WTC11 (cell line): ENCODE data around the gene WDR72. TPM values are rescaled to one million over a fixed set of nuclear protein-coding genes. Genes with fewer than 3 reads are reported as not detected.

Source experiments
- ATAC-seq: fragments of 200-7000 bp; cut with Tn5 transposase; 2 replicates; pipeline ENCODE4 v1.10.0; 2021; ENCODE audit warnings: mild to moderate bottlenecking, moderate library complexity
- CTCF ChIA-PET: fragments of 300-600 bp; sonication (Branson Sonifier 250); formaldehyde crosslinking; loops from one replicate; lab custom pipeline; 2021; ENCODE audit warnings: antibody characterized with exemption; lab: Charles Lee
- POLR2A ChIA-PET: fragments of 350-600 bp; sonication (Branson Sonifier 250); formaldehyde crosslinking; loops from one replicate; lab custom pipeline; 2021; ENCODE audit warnings: antibody characterized with exemption; lab: Charles Lee
- DNase-seq: peaks from one replicate; pipeline ENCODE4 v3.0.0; 2021; ENCODE audit warnings: low spot score
- H3K27ac Mint-ChIP-seq: 2 replicates; pipeline ENCODE4 v1.8.0; 2021; ENCODE audit warnings: mixed read lengths
- H3K27me3 Mint-ChIP-seq: 2 replicates; pipeline ENCODE4 v1.8.0; 2021; ENCODE audit warnings: low read depth, mild to moderate bottlenecking, moderate library complexity, mixed read lengths
- H3K36me3 Mint-ChIP-seq: 2 replicates; pipeline ENCODE4 v1.8.0; 2021; ENCODE audit warnings: mixed read lengths
- H3K4me1 Mint-ChIP-seq: 2 replicates; pipeline ENCODE4 v1.8.0; 2022; ENCODE audit warnings: mixed read lengths
- H3K4me3 Mint-ChIP-seq: 2 replicates; pipeline ENCODE4 v1.8.0; 2021; ENCODE audit warnings: mild to moderate bottlenecking, moderate library complexity, mixed read lengths
- H3K9me3 Mint-ChIP-seq: 2 replicates; pipeline ENCODE4 v1.8.0; 2021; ENCODE audit warnings: mixed read lengths
- CBFB ChIP-seq: sonication (generic); formaldehyde crosslinking; IDR thresholded peaks from 2 replicates; pipeline ENCODE4 v1.8.1; 2022; ENCODE audit warnings: mild to moderate bottlenecking, low read depth, missing genetic modification reagents
- CREB1 ChIP-seq: sonication (generic); formaldehyde crosslinking; IDR thresholded peaks from 2 replicates; pipeline ENCODE4 v1.8.0; 2023; ENCODE audit warnings: mild to moderate bottlenecking, missing genetic modification reagents
- ESRRA ChIP-seq: sonication (generic); formaldehyde crosslinking; IDR thresholded peaks from 2 replicates; pipeline ENCODE4 v1.8.1; 2022; ENCODE audit warnings: mild to moderate bottlenecking, missing genetic modification reagents, borderline replicate concordance
- GABPB1 ChIP-seq: sonication (generic); formaldehyde crosslinking; IDR thresholded peaks from 2 replicates; pipeline ENCODE4 v1.8.1; 2023; ENCODE audit warnings: mild to moderate bottlenecking, missing genetic modification reagents
- JAZF1 ChIP-seq: fragments of 250-450 bp; sonication (Bioruptor Pico); IDR thresholded peaks from 2 replicates; pipeline ENCODE4 v1.9.0; 2021; ENCODE audit warnings: moderate library complexity, mild to moderate bottlenecking, inconsistent platforms
- KAT7 ChIP-seq: sonication (generic); formaldehyde crosslinking; IDR thresholded peaks from 2 replicates; pipeline ENCODE4 v1.8.1; 2023; ENCODE audit warnings: missing genetic modification reagents, mild to moderate bottlenecking, borderline replicate concordance
- NFE2L1 ChIP-seq: sonication (generic); formaldehyde crosslinking; IDR thresholded peaks from 2 replicates; pipeline ENCODE4 v1.8.1; 2023; ENCODE audit warnings: missing genetic modification reagents
- NR3C1 ChIP-seq: sonication (generic); formaldehyde crosslinking; conservative IDR thresholded peaks from 2 replicates; pipeline ENCODE4 v1.8.1; 2023; ENCODE audit warnings: low read depth, mild to moderate bottlenecking, missing genetic modification reagents
- OVOL2 ChIP-seq: fragments of 250-450 bp; sonication (Bioruptor Pico); IDR thresholded peaks from 2 replicates; pipeline ENCODE4 v1.9.0; 2021; ENCODE audit warnings: mild to moderate bottlenecking, borderline replicate concordance
- RORB ChIP-seq: fragments of 250-450 bp; sonication (Bioruptor Pico); IDR thresholded peaks from 2 replicates; pipeline ENCODE4 v1.9.0; 2021; ENCODE audit warnings: mild to moderate bottlenecking
- ZNF263 ChIP-seq: sonication (generic); formaldehyde crosslinking; IDR thresholded peaks from 2 replicates; pipeline ENCODE4 v1.8.1; 2022; ENCODE audit warnings: low read depth, mild to moderate bottlenecking, moderate library complexity, missing genetic modification reagents
- ZNF416 ChIP-seq: fragments of 250-450 bp; sonication (Bioruptor Pico); IDR thresholded peaks from 2 replicates; pipeline ENCODE4 v1.9.0; 2021; ENCODE audit warnings: mild to moderate bottlenecking, inconsistent platforms
- total RNA-seq: library from RNA; stranded (reverse); gene quantifications from 3 replicates; pipeline ENCODE4 v1.2.3, GENCODE V29; 2021
- TF ChIP-seq, protein P1 (sequence below): fragments of 250-450 bp; sonication (Bioruptor Pico); conservative IDR thresholded peaks from 2 replicates; pipeline ENCODE4 v1.9.0; 2021; ENCODE audit warnings: mild to moderate bottlenecking
- TF ChIP-seq, protein P2 (sequence below): sonication (generic); formaldehyde crosslinking; IDR thresholded peaks from 2 replicates; pipeline ENCODE4 v1.8.0; 2022; ENCODE audit warnings: mild to moderate bottlenecking, missing genetic modification reagents
- TF ChIP-seq, protein P3 (sequence below): sonication (generic); formaldehyde crosslinking; IDR thresholded peaks from 2 replicates; pipeline ENCODE4 v1.8.0; 2023; ENCODE audit warnings: missing genetic modification reagents, mild to moderate bottlenecking, borderline replicate concordance
- TF ChIP-seq, protein P4 (sequence below): fragments of 250-450 bp; sonication (Bioruptor Pico); IDR thresholded peaks from 2 replicates; pipeline ENCODE4 v1.9.0; 2021; ENCODE audit warnings: mild to moderate bottlenecking
- TF ChIP-seq, protein P5 (sequence below): sonication (generic); formaldehyde crosslinking; IDR thresholded peaks from 2 replicates; pipeline ENCODE4 v1.8.1; 2023; ENCODE audit warnings: mild to moderate bottlenecking, moderate library complexity, missing genetic modification reagents
- TF ChIP-seq, protein P6 (sequence below): fragments of 250-450 bp; sonication (Bioruptor Pico); IDR thresholded peaks from 2 replicates; pipeline ENCODE4 v1.9.0; 2021; ENCODE audit warnings: moderate library complexity, mild to moderate bottlenecking, inconsistent platforms, borderline replicate concordance
- TF ChIP-seq, protein P7 (sequence below): sonication (generic); formaldehyde crosslinking; IDR thresholded peaks from 2 replicates; pipeline ENCODE4 v1.8.0; 2023; ENCODE audit warnings: missing genetic modification reagents

The WDR72 gene
- total RNA-seq, 1 experiment from 2014 or later, result 8.6 TPM

DNA sequence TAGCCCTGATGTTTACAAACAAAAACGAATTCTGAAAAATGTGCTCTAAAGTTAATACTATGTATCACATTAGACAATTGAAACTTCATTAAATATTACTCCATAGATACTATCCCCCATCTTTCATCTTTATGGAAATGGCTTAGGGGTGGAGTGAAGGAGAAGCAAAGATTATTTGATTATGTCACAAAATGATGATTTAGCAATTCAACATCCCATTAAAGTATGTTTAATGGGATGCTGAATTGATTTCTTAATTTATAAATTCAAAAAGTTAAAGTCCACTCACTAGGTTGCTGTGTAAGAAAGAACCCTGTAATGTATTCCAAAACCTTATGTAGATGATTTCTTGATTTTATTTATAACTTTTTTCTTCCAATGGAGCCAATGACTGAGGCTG is 201.1 kb downstream of the WDR72 start:
- ATAC-seq (no peak), DNase-seq (no peak)
- Mint-ChIP-seq H3K9me3 (no peaks in the 10 kb centered on the region), H3K4me3 (no peak overlapping the region), H3K4me1 (peaks cover 45% of the 10 kb centered on the region), H3K27ac (no peak overlapping the region), H3K27me3 (no peaks in the 10 kb centered on the region), H3K36me3 (no peaks in the 10 kb centered on the region)
- ChIA-PET CTCF (no interaction called here), POLR2A (no interaction called here)
- no peak for TF ChIP-seq ZNF263
- no peak for TF ChIP-seq ZNF416 (CRISPR knock-in tag)
- TF ChIP-seq GABPB1 (CRISPR knock-in tag), result no peak
- TF ChIP-seq, protein P1, sequence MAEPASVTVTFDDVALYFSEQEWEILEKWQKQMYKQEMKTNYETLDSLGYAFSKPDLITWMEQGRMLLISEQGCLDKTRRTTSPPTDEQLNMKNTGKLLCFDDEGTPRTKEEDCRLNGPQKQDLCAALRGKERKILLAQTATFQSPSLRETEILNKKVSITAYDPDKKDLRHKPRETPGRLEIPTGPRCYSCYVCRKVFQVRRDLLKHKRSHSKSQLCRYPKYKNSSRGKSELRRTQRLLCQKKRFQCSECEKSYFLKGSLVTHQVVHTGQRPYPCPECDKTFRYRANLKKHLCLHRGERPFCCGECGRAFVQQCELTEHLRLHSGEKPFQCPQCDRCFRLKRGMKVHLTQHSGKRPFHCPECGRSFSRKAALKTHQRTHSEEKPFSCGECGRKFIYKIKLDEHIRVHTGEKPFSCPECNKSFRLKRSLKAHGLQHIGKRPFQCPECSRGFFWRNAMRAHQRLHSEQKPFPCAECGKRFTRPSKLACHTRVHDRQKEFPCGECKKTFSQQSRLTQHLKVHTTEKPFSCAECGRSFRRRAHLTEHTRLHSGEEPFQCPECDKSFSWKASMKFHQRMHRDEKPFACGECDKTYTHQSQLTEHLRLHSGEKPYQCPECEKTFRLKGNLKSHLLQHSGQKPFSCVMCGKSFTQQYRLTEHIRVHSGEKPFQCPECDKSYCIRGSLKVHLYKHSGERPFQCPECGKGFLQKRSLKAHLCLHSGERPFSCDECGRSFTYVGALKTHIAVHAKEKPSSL (CRISPR knock-in tag), result no peak
- TF ChIP-seq, protein P2, sequence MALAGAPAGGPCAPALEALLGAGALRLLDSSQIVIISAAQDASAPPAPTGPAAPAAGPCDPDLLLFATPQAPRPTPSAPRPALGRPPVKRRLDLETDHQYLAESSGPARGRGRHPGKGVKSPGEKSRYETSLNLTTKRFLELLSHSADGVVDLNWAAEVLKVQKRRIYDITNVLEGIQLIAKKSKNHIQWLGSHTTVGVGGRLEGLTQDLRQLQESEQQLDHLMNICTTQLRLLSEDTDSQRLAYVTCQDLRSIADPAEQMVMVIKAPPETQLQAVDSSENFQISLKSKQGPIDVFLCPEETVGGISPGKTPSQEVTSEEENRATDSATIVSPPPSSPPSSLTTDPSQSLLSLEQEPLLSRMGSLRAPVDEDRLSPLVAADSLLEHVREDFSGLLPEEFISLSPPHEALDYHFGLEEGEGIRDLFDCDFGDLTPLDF, result no peak
- no peak for TF ChIP-seq ESRRA (CRISPR knock-in tag)
- no peak for TF ChIP-seq NFE2L1
- TF ChIP-seq, protein P3, sequence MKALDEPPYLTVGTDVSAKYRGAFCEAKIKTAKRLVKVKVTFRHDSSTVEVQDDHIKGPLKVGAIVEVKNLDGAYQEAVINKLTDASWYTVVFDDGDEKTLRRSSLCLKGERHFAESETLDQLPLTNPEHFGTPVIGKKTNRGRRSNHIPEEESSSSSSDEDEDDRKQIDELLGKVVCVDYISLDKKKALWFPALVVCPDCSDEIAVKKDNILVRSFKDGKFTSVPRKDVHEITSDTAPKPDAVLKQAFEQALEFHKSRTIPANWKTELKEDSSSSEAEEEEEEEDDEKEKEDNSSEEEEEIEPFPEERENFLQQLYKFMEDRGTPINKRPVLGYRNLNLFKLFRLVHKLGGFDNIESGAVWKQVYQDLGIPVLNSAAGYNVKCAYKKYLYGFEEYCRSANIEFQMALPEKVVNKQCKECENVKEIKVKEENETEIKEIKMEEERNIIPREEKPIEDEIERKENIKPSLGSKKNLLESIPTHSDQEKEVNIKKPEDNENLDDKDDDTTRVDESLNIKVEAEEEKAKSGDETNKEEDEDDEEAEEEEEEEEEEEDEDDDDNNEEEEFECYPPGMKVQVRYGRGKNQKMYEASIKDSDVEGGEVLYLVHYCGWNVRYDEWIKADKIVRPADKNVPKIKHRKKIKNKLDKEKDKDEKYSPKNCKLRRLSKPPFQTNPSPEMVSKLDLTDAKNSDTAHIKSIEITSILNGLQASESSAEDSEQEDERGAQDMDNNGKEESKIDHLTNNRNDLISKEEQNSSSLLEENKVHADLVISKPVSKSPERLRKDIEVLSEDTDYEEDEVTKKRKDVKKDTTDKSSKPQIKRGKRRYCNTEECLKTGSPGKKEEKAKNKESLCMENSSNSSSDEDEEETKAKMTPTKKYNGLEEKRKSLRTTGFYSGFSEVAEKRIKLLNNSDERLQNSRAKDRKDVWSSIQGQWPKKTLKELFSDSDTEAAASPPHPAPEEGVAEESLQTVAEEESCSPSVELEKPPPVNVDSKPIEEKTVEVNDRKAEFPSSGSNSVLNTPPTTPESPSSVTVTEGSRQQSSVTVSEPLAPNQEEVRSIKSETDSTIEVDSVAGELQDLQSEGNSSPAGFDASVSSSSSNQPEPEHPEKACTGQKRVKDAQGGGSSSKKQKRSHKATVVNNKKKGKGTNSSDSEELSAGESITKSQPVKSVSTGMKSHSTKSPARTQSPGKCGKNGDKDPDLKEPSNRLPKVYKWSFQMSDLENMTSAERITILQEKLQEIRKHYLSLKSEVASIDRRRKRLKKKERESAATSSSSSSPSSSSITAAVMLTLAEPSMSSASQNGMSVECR (CRISPR knock-in tag), result no peak
- no peak for TF ChIP-seq CREB1 (CRISPR knock-in tag)
- TF ChIP-seq CBFB, result no peak
- no peak for TF ChIP-seq JAZF1 (CRISPR knock-in tag)
- no peak for TF ChIP-seq OVOL2
- TF ChIP-seq NR3C1 (CRISPR knock-in tag), result no peak
- TF ChIP-seq KAT7, result no peak
- TF ChIP-seq, protein P4, sequence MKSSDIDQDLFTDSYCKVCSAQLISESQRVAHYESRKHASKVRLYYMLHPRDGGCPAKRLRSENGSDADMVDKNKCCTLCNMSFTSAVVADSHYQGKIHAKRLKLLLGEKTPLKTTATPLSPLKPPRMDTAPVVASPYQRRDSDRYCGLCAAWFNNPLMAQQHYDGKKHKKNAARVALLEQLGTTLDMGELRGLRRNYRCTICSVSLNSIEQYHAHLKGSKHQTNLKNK (CRISPR knock-in tag), result no peak
- TF ChIP-seq, protein P5, sequence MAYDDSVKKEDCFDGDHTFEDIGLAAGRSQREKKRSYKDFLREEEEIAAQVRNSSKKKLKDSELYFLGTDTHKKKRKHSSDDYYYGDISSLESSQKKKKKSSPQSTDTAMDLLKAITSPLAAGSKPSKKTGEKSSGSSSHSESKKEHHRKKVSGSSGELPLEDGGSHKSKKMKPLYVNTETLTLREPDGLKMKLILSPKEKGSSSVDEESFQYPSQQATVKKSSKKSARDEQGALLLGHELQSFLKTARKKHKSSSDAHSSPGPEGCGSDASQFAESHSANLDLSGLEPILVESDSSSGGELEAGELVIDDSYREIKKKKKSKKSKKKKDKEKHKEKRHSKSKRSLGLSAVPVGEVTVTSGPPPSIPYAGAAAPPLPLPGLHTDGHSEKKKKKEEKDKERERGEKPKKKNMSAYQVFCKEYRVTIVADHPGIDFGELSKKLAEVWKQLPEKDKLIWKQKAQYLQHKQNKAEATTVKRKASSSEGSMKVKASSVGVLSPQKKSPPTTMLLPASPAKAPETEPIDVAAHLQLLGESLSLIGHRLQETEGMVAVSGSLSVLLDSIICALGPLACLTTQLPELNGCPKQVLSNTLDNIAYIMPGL (CRISPR knock-in tag), result no peak
- TF ChIP-seq, protein P6, sequence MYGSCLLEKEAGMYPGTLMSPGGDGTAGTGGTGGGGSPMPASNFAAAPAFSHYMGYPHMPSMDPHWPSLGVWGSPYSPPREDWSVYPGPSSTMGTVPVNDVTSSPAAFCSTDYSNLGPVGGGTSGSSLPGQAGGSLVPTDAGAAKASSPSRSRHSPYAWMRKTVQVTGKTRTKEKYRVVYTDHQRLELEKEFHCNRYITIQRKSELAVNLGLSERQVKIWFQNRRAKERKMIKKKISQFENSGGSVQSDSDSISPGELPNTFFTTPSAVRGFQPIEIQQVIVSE (CRISPR knock-in tag), result no peak
- no peak for TF ChIP-seq RORB (CRISPR knock-in tag)
- TF ChIP-seq, protein P7, sequence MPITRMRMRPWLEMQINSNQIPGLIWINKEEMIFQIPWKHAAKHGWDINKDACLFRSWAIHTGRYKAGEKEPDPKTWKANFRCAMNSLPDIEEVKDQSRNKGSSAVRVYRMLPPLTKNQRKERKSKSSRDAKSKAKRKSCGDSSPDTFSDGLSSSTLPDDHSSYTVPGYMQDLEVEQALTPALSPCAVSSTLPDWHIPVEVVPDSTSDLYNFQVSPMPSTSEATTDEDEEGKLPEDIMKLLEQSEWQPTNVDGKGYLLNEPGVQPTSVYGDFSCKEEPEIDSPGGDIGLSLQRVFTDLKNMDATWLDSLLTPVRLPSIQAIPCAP (CRISPR knock-in tag), result no peak
